Right atrium auricular region (tissue), 2 donors: ENCODE data around the gene DPP4. TPM values are rescaled to one million over a fixed set of nuclear protein-coding genes. Genes with fewer than 3 reads are reported as not detected.

Experiments
- DNase-seq: peaks from one replicate; pipeline ENCODE4 v3.0.0-alpha.2; 2019; ENCODE audit warnings: low spot score
- H3K27ac ChIP-seq, 2 donors: fragments of 200-600 bp; sonication (generic); 1 replicate in 1 of 2; 2 replicates in 1 of 2; pipeline ENCODE4 v1.5.1; 2016 to 2019
- H3K27me3 ChIP-seq, 2 donors: fragments of 200-600 bp; sonication (generic); one replicate each; pipeline versions ENCODE4 v1.5.1 to v1.6.0; 2017 to 2019
- H3K36me3 ChIP-seq: fragments of 200-600 bp; sonication (generic); one replicate; pipeline ENCODE4 v1.5.1; 2016
- H3K4me1 ChIP-seq, 2 donors: fragments of 200-600 bp; sonication (generic); one replicate each; pipeline versions ENCODE4 v1.5.1 to v1.6.0; 2017 to 2019
- H3K4me3 ChIP-seq, 2 donors: fragments of 200-600 bp; sonication (generic); 1 replicate in 1 of 2; 2 replicates in 1 of 2; pipeline ENCODE4 v1.5.1; 2017 to 2019; ENCODE audit warnings: mild to moderate bottlenecking in 1 of 2, moderate library complexity in 1 of 2
- H3K9me3 ChIP-seq, 2 donors: fragments of 200-600 bp; sonication (generic); one replicate each; pipeline ENCODE4 v1.5.1; 2019
- CTCF ChIP-seq, 2 donors: fragments of 200-600 bp; sonication (generic); IDR thresholded peaks; one replicate each; pipeline ENCODE4 v1.5.1; 2019; ENCODE audit warnings: antibody characterized with exemption in 2 of 2
- total RNA-seq, 2 donors: library from RNA; depleted of rRNA; stranded (reverse); fragments of >200 nt; gene quantifications; one replicate each; pipeline ENCODE4 v1.1.0, GENCODE V29; 2016

DPP4 gene
- total RNA-seq, 2 donors from 2014 or later, result 4.5 to 6.8 TPM

GRCh38 chr2:162070228-162070936 lies 3.6 kb downstream of the DPP4 start:
- Histone ChIP-seq H3K36me3 (no peaks in the 10 kb centered on the region), H3K27ac (no peak overlapping the region), H3K4me1 (peaks cover 0 to 8% of the 10 kb centered on the region in 2 donors), H3K9me3 (no peaks in the 10 kb centered on the region), H3K27me3 (peaks cover 0 to 6% of the 10 kb centered on the region in 2 donors), H3K4me3 (no peak overlapping the region)
- no peak for TF ChIP-seq CTCF (IDR thresholded peaks at IDR 0.05)
- DNase-seq, result no peak

GRCh38 chr2:162069267-162069903 lies 4.6 kb downstream of the DPP4 start:
- Histone ChIP-seq H3K4me3 (no peak overlapping the region), H3K9me3 (no peaks in the 10 kb centered on the region), H3K27me3 (peaks cover 0 to 6% of the 10 kb centered on the region in 2 donors), H3K4me1 (peaks cover 0 to 8% of the 10 kb centered on the region in 2 donors), H3K27ac (no peak overlapping the region), H3K36me3 (no peaks in the 10 kb centered on the region)
- TF ChIP-seq CTCF (IDR thresholded peaks at IDR 0.05), result no peak
- no peak for DNase-seq

- Histone ChIP-seq H3K27me3 (no peaks in the 10 kb centered on the region), H3K4me1 (no peaks in the 10 kb centered on the region), H3K9me3 (no peaks in the 10 kb centered on the region), H3K36me3 (no peaks in the 10 kb centered on the region), H3K27ac (no peak overlapping the region), H3K4me3 (no peak overlapping the region)
- TF ChIP-seq CTCF (IDR thresholded peaks at IDR 0.05), result no peak
- no peak for DNase-seq
Observed at GRCh38 chr2:162067596-162067995, 6.4 kb downstream of the DPP4 start.

GRCh38 chr2:162065767-162066166 lies 8.2 kb downstream of the DPP4 start:
- no peak overlapping the region for H3K4me3 ChIP-seq
- H3K9me3 ChIP-seq, result no peaks in the 10 kb centered on the region
- DNase-seq, result no peak
- no peaks in the 10 kb centered on the region for H3K4me1 ChIP-seq
- no peaks in the 10 kb centered on the region for H3K27me3 ChIP-seq
- no peak for TF ChIP-seq CTCF (IDR thresholded peaks at IDR 0.05)
- no peak overlapping the region for H3K27ac ChIP-seq
- no peaks in the 10 kb centered on the region for H3K36me3 ChIP-seq

GRCh38 chr2:162063899-162064298 lies 10.1 kb downstream of the DPP4 start:
- no peaks in the 10 kb centered on the region for H3K4me1 ChIP-seq
- DNase-seq, result no peak
- H3K9me3 ChIP-seq, result no peaks in the 10 kb centered on the region
- TF ChIP-seq CTCF (IDR thresholded peaks at IDR 0.05), result no peak
- no peaks in the 10 kb centered on the region for H3K36me3 ChIP-seq
- H3K27me3 ChIP-seq, result no peaks in the 10 kb centered on the region
- no peak overlapping the region for H3K27ac ChIP-seq
- no peak overlapping the region for H3K4me3 ChIP-seq
